Activated naive CD4-positive, alpha-beta T cell treated with anti-CD3 and anti-CD28 coated beads for 36 hours (primary cell): ENCODE results near the gene SH2B2. TPM values are rescaled to one million over a fixed set of nuclear protein-coding genes. Genes with fewer than 3 reads are reported as not detected.

Experiments used
- CTCF ChIA-PET: fragments of 350-600 bp; sonication (Branson Sonifier 250); formaldehyde crosslinking; loops from one replicate; lab custom pipeline; 2021; ENCODE audit warnings: antibody characterized with exemption; lab: Charles Lee
- DNase-seq: peaks from one replicate; pipeline ENCODE4 v3.0.0-alpha.2; 2020
- H3K27ac Mint-ChIP-seq: one replicate; pipeline ENCODE4 v1.8.0; 2021; ENCODE audit warnings: mild to moderate bottlenecking, mixed read lengths
- H3K27me3 Mint-ChIP-seq: one replicate; pipeline ENCODE4 v1.8.0; 2021; ENCODE audit warnings: low read depth, mixed read lengths
- H3K36me3 Mint-ChIP-seq: one replicate; pipeline ENCODE4 v1.8.0; 2021; ENCODE audit warnings: low read depth, mixed read lengths
- H3K4me1 Mint-ChIP-seq: one replicate; pipeline ENCODE4 v1.8.0; 2021; ENCODE audit warnings: low read depth, mixed read lengths
- H3K4me3 Mint-ChIP-seq: one replicate; pipeline ENCODE4 v1.8.0; 2021; ENCODE audit warnings: mild to moderate bottlenecking, moderate library complexity, mixed read lengths
- H3K9me3 Mint-ChIP-seq: one replicate; pipeline ENCODE4 v1.8.0; 2021; ENCODE audit warnings: mixed read lengths
- intact Hi-C: fragments of 100-400 bp; cut with micrococcal nuclease; formaldehyde crosslinking; loops from one replicate; pipeline ENCODE4 v1.15.1; 2023
- total RNA-seq, 2 experiments: library from RNA; stranded (reverse); gene quantifications; one replicate each; pipeline ENCODE4 v1.2.3, GENCODE V29; 2021

SH2B2 gene
- total RNA-seq: 1 to 10 TPM; 1.4 TPM

- DNase-seq: peak; percentile 56
- CTCF ChIA-PET: no interaction called here
- peaks cover 28% of the 10 kb centered on the region for H3K4me1 Mint-ChIP-seq
- H3K27me3 Mint-ChIP-seq: peaks cover 10% of the 10 kb centered on the region
- H3K27ac Mint-ChIP-seq: no peak within 1 kb of the TSS
- H3K36me3 Mint-ChIP-seq: no peaks in the 10 kb centered on the region
- H3K9me3 Mint-ChIP-seq: no peaks in the 10 kb centered on the region
- intact Hi-C loops: loop anchor here (1.0 kb wide), 2 partner anchors 77 to 177 kb away; no protein-coding TSS in a partner anchor
- peak within 1 kb of the TSS; percentile 64 for H3K4me3 Mint-ChIP-seq
Measured at GRCh38 chr7:102286237-102287110, at the start of gene SH2B2. TSS of gene SH2B2 (plus strand) at chr7:102286868. CDS start at chr7:102300551, 13,683 bp downstream.

- H3K27me3 Mint-ChIP-seq: no peaks in the 10 kb centered on the region
- DNase-seq: no peak
- H3K4me1 Mint-ChIP-seq: no peaks in the 10 kb centered on the region
- H3K4me3 Mint-ChIP-seq: no peak overlapping the region
- H3K27ac Mint-ChIP-seq: no peak overlapping the region
- CTCF ChIA-PET: interaction anchor here (0.6 to 1.1 kb wide), 2 partner anchors 10 to 636 kb away, joined by 3 read pairs; no protein-coding TSS in a partner anchor
- H3K36me3 Mint-ChIP-seq: peaks cover 2% of the 10 kb centered on the region
- intact Hi-C loops: no loop called here
- no peaks in the 10 kb centered on the region for H3K9me3 Mint-ChIP-seq
Measured at GRCh38 chr7:102239206-102239820, 47.4 kb upstream of the SH2B2 start.

- peaks cover 2% of the 10 kb centered on the region for H3K36me3 Mint-ChIP-seq
- H3K27ac Mint-ChIP-seq: no peak overlapping the region
Measured at GRCh38 chr7:102241431-102241830, 45.2 kb upstream of the SH2B2 start.

GRCh38 chr7:102244601-102245000 is 42.1 kb upstream of the SH2B2 start:
- DNase-seq: no peak
- CTCF ChIA-PET: no interaction called here
- Mint-ChIP-seq H3K4me1 (no peaks in the 10 kb centered on the region), H3K27ac (no peak overlapping the region), H3K4me3 (no peak overlapping the region), H3K36me3 (peaks cover 5% of the 10 kb centered on the region), H3K9me3 (no peaks in the 10 kb centered on the region), H3K27me3 (no peaks in the 10 kb centered on the region)
- intact Hi-C loops: no loop called here

More at GRCh38 chr7:102241431-102241830, 45.2 kb upstream of the SH2B2 start:
- H3K4me3 Mint-ChIP-seq: no peak overlapping the region
- CTCF ChIA-PET: interaction anchor here (0.9 to 1.3 kb wide), 2 partner anchors 32 to 640 kb away, joined by 3 read pairs; no protein-coding TSS in a partner anchor
- H3K9me3 Mint-ChIP-seq: no peaks in the 10 kb centered on the region
- no peaks in the 10 kb centered on the region for H3K27me3 Mint-ChIP-seq
- no peaks in the 10 kb centered on the region for H3K4me1 Mint-ChIP-seq
- intact Hi-C loops: no loop called here
- DNase-seq: no peak

- no peaks in the 10 kb centered on the region for H3K9me3 Mint-ChIP-seq
- no peak overlapping the region for H3K27ac Mint-ChIP-seq
- H3K27me3 Mint-ChIP-seq: no peaks in the 10 kb centered on the region
- H3K4me3 Mint-ChIP-seq: no peak overlapping the region
- peaks cover 11% of the 10 kb centered on the region for H3K36me3 Mint-ChIP-seq
- no peaks in the 10 kb centered on the region for H3K4me1 Mint-ChIP-seq
- DNase-seq: no peak
- CTCF ChIA-PET: no interaction called here
- intact Hi-C loops: no loop called here
Measured at GRCh38 chr7:102248081-102248455, 38.6 kb upstream of the SH2B2 start.

GRCh38 chr7:102248456-102249395 is 37.9 kb upstream of the SH2B2 start:
- no peaks in the 10 kb centered on the region for H3K4me1 Mint-ChIP-seq
- intact Hi-C loops: no loop called here
- H3K27me3 Mint-ChIP-seq: no peaks in the 10 kb centered on the region
- CTCF ChIA-PET: no interaction called here
- DNase-seq: no peak
- H3K36me3 Mint-ChIP-seq: peaks cover 8% of the 10 kb centered on the region
- no peaks in the 10 kb centered on the region for H3K9me3 Mint-ChIP-seq
- no peak overlapping the region for H3K27ac Mint-ChIP-seq
- no peak overlapping the region for H3K4me3 Mint-ChIP-seq

- DNase-seq: no peak
- no peaks in the 10 kb centered on the region for H3K9me3 Mint-ChIP-seq
- H3K27ac Mint-ChIP-seq: no peak overlapping the region
- H3K36me3 Mint-ChIP-seq: peaks cover 8% of the 10 kb centered on the region
- no peaks in the 10 kb centered on the region for H3K4me1 Mint-ChIP-seq
- CTCF ChIA-PET: interaction anchor here (0.6 kb wide), 1 partner anchor 449 kb away, joined by 4 read pairs; no protein-coding TSS in a partner anchor
- no peaks in the 10 kb centered on the region for H3K27me3 Mint-ChIP-seq
- intact Hi-C loops: no loop called here
- H3K4me3 Mint-ChIP-seq: no peak overlapping the region
Measured at GRCh38 chr7:102251531-102252365, 34.9 kb upstream of the SH2B2 start.

GRCh38 chr7:102252366-102252982 is 34.2 kb upstream of the SH2B2 start:
- intact Hi-C loops: no loop called here
- no peak for DNase-seq
- Mint-ChIP-seq H3K27me3 (no peaks in the 10 kb centered on the region), H3K4me1 (no peaks in the 10 kb centered on the region), H3K36me3 (peaks cover 6% of the 10 kb centered on the region), H3K27ac (no peak overlapping the region), H3K9me3 (no peaks in the 10 kb centered on the region), H3K4me3 (no peak overlapping the region)
- CTCF ChIA-PET: interaction anchor here (0.6 kb wide), 2 partner anchors 450 to 508 kb away, joined by 4 read pairs; no protein-coding TSS in a partner anchor

- intact Hi-C loops: no loop called here
- Mint-ChIP-seq H3K4me1 (no peaks in the 10 kb centered on the region), H3K9me3 (no peaks in the 10 kb centered on the region), H3K36me3 (peaks cover 6% of the 10 kb centered on the region), H3K27me3 (no peaks in the 10 kb centered on the region), H3K27ac (no peak overlapping the region), H3K4me3 (no peak overlapping the region)
- CTCF ChIA-PET: interaction anchor here (0.6 kb wide), 1 partner anchor 161 kb away, joined by 3 read pairs; no protein-coding TSS in a partner anchor
- DNase-seq: no peak
Measured at GRCh38 chr7:102253066-102253972, 33.3 kb upstream of the SH2B2 start.

- intact Hi-C loops: no loop called here
- no peaks in the 10 kb centered on the region for H3K9me3 Mint-ChIP-seq
- CTCF ChIA-PET: interaction anchor here (0.6 kb wide), 1 partner anchor 161 kb away, joined by 3 read pairs; no protein-coding TSS in a partner anchor
Measured at GRCh38 chr7:102253973-102254370, 32.7 kb upstream of the SH2B2 start.

More at GRCh38 chr7:102253973-102254370, 32.7 kb upstream of the SH2B2 start:
- no peak for DNase-seq
- Mint-ChIP-seq H3K4me3 (no peak overlapping the region), H3K27me3 (no peaks in the 10 kb centered on the region), H3K36me3 (peaks cover 6% of the 10 kb centered on the region), H3K4me1 (no peaks in the 10 kb centered on the region), H3K27ac (no peak overlapping the region)
